WTC11 (cell line): Measurements from ENCODE around the gene SAP25. TPM values are rescaled to one million over a fixed set of nuclear protein-coding genes. Genes with fewer than 3 reads are reported as not detected.

Experiments
- ARID4B ChIP-seq: sonication (generic); formaldehyde crosslinking; IDR thresholded peaks from 2 replicates; pipeline ENCODE4 v1.8.0; 2023; ENCODE audit warnings: missing genetic modification reagents, mild to moderate bottlenecking, borderline replicate concordance
- CREB1 ChIP-seq: sonication (generic); formaldehyde crosslinking; IDR thresholded peaks from 2 replicates; pipeline ENCODE4 v1.8.0; 2023; ENCODE audit warnings: mild to moderate bottlenecking, missing genetic modification reagents
- CREM ChIP-seq: sonication (generic); formaldehyde crosslinking; IDR thresholded peaks from 2 replicates; pipeline ENCODE4 v1.8.1; 2022; ENCODE audit warnings: mild to moderate bottlenecking, missing genetic modification reagents, moderate library complexity
- ETV6 ChIP-seq: sonication (generic); formaldehyde crosslinking; IDR thresholded peaks from 2 replicates; pipeline ENCODE4 v1.8.1; 2022; ENCODE audit warnings: mild to moderate bottlenecking, missing genetic modification reagents
- FOXP1 ChIP-seq: sonication (generic); formaldehyde crosslinking; IDR thresholded peaks from 2 replicates; pipeline ENCODE4 v1.8.0; 2022; ENCODE audit warnings: missing genetic modification reagents, mild to moderate bottlenecking, moderate library complexity, borderline replicate concordance
- GABPB1 ChIP-seq: sonication (generic); formaldehyde crosslinking; IDR thresholded peaks from 2 replicates; pipeline ENCODE4 v1.8.1; 2023; ENCODE audit warnings: mild to moderate bottlenecking, missing genetic modification reagents
- GTF2I ChIP-seq: fragments of 250-450 bp; sonication (Bioruptor Pico); conservative IDR thresholded peaks from 2 replicates; pipeline ENCODE4 v1.4.0; 2021; ENCODE audit warnings: mild to moderate bottlenecking
- HMGA2 ChIP-seq: fragments of 250-450 bp; sonication (Bioruptor Pico); IDR thresholded peaks from 2 replicates; pipeline ENCODE4 v1.4.0; 2021; ENCODE audit warnings: mild to moderate bottlenecking, moderate library complexity
- IRF2 ChIP-seq: sonication (generic); formaldehyde crosslinking; IDR thresholded peaks from 2 replicates; pipeline ENCODE4 v1.8.0; 2022; ENCODE audit warnings: low read depth, missing genetic modification reagents, borderline replicate concordance
- MLX ChIP-seq: sonication (generic); formaldehyde crosslinking; IDR thresholded peaks from 2 replicates; pipeline ENCODE4 v1.8.1; 2023; ENCODE audit warnings: mild to moderate bottlenecking, missing genetic modification reagents, moderate library complexity
- NFE2L1 ChIP-seq: sonication (generic); formaldehyde crosslinking; IDR thresholded peaks from 2 replicates; pipeline ENCODE4 v1.8.1; 2023; ENCODE audit warnings: missing genetic modification reagents
- NR2C2 ChIP-seq: sonication (generic); formaldehyde crosslinking; IDR thresholded peaks from 2 replicates; pipeline ENCODE4 v1.8.0; 2022; ENCODE audit warnings: mild to moderate bottlenecking, missing genetic modification reagents
- NR3C1 ChIP-seq: sonication (generic); formaldehyde crosslinking; conservative IDR thresholded peaks from 2 replicates; pipeline ENCODE4 v1.8.1; 2023; ENCODE audit warnings: low read depth, mild to moderate bottlenecking, missing genetic modification reagents
- PRDM15 ChIP-seq: sonication (generic); formaldehyde crosslinking; IDR thresholded peaks from 2 replicates; pipeline ENCODE4 v1.8.0; 2022; ENCODE audit warnings: missing genetic modification reagents
- TCF7 ChIP-seq: sonication (generic); formaldehyde crosslinking; IDR thresholded peaks from 2 replicates; pipeline ENCODE4 v1.8.0; 2022; ENCODE audit warnings: mild to moderate bottlenecking, low read depth, missing genetic modification reagents, moderate library complexity
- ZMAT4 ChIP-seq: fragments of 250-450 bp; sonication (Bioruptor Pico); IDR thresholded peaks from 2 replicates; pipeline ENCODE4 v1.9.0; 2021; ENCODE audit warnings: mild to moderate bottlenecking
- ZNF263 ChIP-seq: sonication (generic); formaldehyde crosslinking; IDR thresholded peaks from 2 replicates; pipeline ENCODE4 v1.8.1; 2022; ENCODE audit warnings: low read depth, mild to moderate bottlenecking, moderate library complexity, missing genetic modification reagents
- ZNF396 ChIP-seq: fragments of 250-450 bp; sonication (Bioruptor Pico); IDR thresholded peaks from 2 replicates; pipeline ENCODE4 v1.8.0; 2021; ENCODE audit warnings: mild to moderate bottlenecking, moderate library complexity, borderline replicate concordance
- ZNF423 ChIP-seq: fragments of 250-450 bp; sonication (Bioruptor Pico); IDR thresholded peaks from 2 replicates; pipeline ENCODE4 v2.1.2; 2022; ENCODE audit warnings: mild to moderate bottlenecking, moderate library complexity
- total RNA-seq: library from RNA; stranded (reverse); gene quantifications from 3 replicates; pipeline ENCODE4 v1.2.3, GENCODE V29; 2021
- TF ChIP-seq, protein P1 (sequence below): sonication (generic); formaldehyde crosslinking; IDR thresholded peaks from 2 replicates; pipeline ENCODE4 v1.8.1; 2022; ENCODE audit warnings: mild to moderate bottlenecking, moderate library complexity, missing genetic modification reagents
- TF ChIP-seq, protein P2 (sequence below): fragments of 250-450 bp; sonication (Bioruptor Pico); IDR thresholded peaks from 2 replicates; pipeline ENCODE4 v1.9.0; 2021; ENCODE audit warnings: mild to moderate bottlenecking
- TF ChIP-seq, protein P3 (sequence below): sonication (generic); formaldehyde crosslinking; IDR thresholded peaks from 2 replicates; pipeline ENCODE4 v1.8.0; 2022; ENCODE audit warnings: mild to moderate bottlenecking, missing genetic modification reagents

Gene SAP25
- total RNA-seq, 1 experiment from 2014 or later, result 9.3 TPM

GRCh38 chr7:100573691-100574361 is at the start of gene SAP25 (continued):
- TF ChIP-seq ARID4B (CRISPR knock-in tag), result no peak
- TF ChIP-seq GABPB1 (CRISPR knock-in tag), result no peak
- TF ChIP-seq IRF2, result no peak
- TF ChIP-seq, protein P1, sequence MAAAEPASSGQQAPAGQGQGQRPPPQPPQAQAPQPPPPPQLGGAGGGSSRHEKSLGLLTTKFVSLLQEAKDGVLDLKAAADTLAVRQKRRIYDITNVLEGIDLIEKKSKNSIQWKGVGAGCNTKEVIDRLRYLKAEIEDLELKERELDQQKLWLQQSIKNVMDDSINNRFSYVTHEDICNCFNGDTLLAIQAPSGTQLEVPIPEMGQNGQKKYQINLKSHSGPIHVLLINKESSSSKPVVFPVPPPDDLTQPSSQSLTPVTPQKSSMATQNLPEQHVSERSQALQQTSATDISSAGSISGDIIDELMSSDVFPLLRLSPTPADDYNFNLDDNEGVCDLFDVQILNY (CRISPR knock-in tag), result no peak
- no peak for TF ChIP-seq FOXP1 (CRISPR knock-in tag)
- TF ChIP-seq PRDM15 (CRISPR knock-in tag), result no peak
- TF ChIP-seq GTF2I (CRISPR knock-in tag), result no peak
- TF ChIP-seq, protein P2, sequence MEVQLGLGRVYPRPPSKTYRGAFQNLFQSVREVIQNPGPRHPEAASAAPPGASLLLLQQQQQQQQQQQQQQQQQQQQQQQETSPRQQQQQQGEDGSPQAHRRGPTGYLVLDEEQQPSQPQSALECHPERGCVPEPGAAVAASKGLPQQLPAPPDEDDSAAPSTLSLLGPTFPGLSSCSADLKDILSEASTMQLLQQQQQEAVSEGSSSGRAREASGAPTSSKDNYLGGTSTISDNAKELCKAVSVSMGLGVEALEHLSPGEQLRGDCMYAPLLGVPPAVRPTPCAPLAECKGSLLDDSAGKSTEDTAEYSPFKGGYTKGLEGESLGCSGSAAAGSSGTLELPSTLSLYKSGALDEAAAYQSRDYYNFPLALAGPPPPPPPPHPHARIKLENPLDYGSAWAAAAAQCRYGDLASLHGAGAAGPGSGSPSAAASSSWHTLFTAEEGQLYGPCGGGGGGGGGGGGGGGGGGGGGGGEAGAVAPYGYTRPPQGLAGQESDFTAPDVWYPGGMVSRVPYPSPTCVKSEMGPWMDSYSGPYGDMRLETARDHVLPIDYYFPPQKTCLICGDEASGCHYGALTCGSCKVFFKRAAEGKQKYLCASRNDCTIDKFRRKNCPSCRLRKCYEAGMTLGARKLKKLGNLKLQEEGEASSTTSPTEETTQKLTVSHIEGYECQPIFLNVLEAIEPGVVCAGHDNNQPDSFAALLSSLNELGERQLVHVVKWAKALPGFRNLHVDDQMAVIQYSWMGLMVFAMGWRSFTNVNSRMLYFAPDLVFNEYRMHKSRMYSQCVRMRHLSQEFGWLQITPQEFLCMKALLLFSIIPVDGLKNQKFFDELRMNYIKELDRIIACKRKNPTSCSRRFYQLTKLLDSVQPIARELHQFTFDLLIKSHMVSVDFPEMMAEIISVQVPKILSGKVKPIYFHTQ (CRISPR knock-in tag), result no peak
- TF ChIP-seq NR3C1 (CRISPR knock-in tag), result no peak
- TF ChIP-seq, protein P3, sequence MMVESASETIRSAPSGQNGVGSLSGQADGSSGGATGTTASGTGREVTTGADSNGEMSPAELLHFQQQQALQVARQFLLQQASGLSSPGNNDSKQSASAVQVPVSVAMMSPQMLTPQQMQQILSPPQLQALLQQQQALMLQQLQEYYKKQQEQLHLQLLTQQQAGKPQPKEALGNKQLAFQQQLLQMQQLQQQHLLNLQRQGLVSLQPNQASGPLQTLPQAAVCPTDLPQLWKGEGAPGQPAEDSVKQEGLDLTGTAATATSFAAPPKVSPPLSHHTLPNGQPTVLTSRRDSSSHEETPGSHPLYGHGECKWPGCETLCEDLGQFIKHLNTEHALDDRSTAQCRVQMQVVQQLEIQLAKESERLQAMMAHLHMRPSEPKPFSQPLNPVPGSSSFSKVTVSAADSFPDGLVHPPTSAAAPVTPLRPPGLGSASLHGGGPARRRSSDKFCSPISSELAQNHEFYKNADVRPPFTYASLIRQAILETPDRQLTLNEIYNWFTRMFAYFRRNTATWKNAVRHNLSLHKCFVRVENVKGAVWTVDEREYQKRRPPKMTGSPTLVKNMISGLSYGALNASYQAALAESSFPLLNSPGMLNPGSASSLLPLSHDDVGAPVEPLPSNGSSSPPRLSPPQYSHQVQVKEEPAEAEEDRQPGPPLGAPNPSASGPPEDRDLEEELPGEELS (CRISPR knock-in tag), result peak; percentile 90
- 0 out of 2 replicates have a peak, but pooled peaks have one; percentile 63 for TF ChIP-seq ETV6 (CRISPR knock-in tag)
- TF ChIP-seq ZMAT4 (CRISPR knock-in tag), result no peak
- no peak for TF ChIP-seq HMGA2 (CRISPR knock-in tag)
- no peak for TF ChIP-seq ZNF423 (CRISPR knock-in tag)
- TF ChIP-seq NR2C2, result no peak
- no peak for TF ChIP-seq CREM (CRISPR knock-in tag)
- TF ChIP-seq TCF7 (CRISPR knock-in tag), result no peak
- TF ChIP-seq ZNF396 (CRISPR knock-in tag), result no peak
- no peak for TF ChIP-seq ZNF263 (CRISPR knock-in tag)
- no peak for TF ChIP-seq CREB1 (CRISPR knock-in tag)
- peak; percentile 37; the same call in 1 of the 2 replicates for TF ChIP-seq NFE2L1 (CRISPR knock-in tag)
- TF ChIP-seq MLX (CRISPR knock-in tag), result no peak
